ENCODE measurements around the gene FGG. TPM values are rescaled to one million over a fixed set of nuclear protein-coding genes. Genes with fewer than 3 reads are reported as not detected.

Gene FGG
- total and polyA plus RNA-seq, 2 of the 13 experiments (the other 11 are each of a cell fraction or from before 2014, with no cell fraction given) = 1,037 to 2,423 TPM

- TF ChIP-seq, protein P1, sequence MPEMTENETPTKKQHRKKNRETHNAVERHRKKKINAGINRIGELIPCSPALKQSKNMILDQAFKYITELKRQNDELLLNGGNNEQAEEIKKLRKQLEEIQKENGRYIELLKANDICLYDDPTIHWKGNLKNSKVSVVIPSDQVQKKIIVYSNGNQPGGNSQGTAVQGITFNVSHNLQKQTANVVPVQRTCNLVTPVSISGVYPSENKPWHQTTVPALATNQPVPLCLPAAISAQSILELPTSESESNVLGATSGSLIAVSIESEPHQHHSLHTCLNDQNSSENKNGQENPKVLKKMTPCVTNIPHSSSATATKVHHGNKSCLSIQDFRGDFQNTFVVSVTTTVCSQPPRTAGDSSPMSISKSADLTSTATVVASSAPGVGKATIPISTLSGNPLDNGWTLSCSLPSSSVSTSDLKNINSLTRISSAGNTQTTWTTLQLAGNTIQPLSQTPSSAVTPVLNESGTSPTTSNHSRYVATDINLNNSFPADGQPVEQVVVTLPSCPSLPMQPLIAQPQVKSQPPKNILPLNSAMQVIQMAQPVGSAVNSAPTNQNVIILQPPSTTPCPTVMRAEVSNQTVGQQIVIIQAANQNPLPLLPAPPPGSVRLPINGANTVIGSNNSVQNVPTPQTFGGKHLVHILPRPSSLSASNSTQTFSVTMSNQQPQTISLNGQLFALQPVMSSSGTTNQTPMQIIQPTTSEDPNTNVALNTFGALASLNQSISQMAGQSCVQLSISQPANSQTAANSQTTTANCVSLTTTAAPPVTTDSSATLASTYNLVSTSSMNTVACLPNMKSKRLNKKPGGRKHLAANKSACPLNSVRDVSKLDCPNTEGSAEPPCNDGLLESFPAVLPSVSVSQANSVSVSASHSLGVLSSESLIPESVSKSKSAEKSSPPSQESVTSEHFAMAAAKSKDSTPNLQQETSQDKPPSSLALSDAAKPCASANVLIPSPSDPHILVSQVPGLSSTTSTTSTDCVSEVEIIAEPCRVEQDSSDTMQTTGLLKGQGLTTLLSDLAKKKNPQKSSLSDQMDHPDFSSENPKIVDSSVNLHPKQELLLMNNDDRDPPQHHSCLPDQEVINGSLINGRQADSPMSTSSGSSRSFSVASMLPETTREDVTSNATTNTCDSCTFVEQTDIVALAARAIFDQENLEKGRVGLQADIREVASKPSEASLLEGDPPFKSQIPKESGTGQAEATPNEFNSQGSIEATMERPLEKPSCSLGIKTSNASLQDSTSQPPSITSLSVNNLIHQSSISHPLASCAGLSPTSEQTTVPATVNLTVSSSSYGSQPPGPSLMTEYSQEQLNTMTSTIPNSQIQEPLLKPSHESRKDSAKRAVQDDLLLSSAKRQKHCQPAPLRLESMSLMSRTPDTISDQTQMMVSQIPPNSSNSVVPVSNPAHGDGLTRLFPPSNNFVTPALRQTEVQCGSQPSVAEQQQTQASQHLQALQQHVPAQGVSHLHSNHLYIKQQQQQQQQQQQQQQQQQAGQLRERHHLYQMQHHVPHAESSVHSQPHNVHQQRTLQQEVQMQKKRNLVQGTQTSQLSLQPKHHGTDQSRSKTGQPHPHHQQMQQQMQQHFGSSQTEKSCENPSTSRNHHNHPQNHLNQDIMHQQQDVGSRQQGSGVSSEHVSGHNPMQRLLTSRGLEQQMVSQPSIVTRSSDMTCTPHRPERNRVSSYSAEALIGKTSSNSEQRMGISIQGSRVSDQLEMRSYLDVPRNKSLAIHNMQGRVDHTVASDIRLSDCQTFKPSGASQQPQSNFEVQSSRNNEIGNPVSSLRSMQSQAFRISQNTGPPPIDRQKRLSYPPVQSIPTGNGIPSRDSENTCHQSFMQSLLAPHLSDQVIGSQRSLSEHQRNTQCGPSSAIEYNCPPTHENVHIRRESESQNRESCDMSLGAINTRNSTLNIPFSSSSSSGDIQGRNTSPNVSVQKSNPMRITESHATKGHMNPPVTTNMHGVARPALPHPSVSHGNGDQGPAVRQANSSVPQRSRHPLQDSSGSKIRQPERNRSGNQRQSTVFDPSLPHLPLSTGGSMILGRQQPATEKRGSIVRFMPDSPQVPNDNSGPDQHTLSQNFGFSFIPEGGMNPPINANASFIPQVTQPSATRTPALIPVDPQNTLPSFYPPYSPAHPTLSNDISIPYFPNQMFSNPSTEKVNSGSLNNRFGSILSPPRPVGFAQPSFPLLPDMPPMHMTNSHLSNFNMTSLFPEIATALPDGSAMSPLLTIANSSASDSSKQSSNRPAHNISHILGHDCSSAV (CRISPR knock-in tag; IDR thresholded peaks at IDR 0.05; ENCODE audit: borderline replicate concordance) = no peak
- TF ChIP-seq MEF2D (CRISPR knock-in tag; IDR thresholded peaks at IDR 0.05) = peak; percentile 84
- TF ChIP-seq ZNF577 (CRISPR knock-in tag; IDR thresholded peaks at IDR 0.05; ENCODE audit: borderline replicate concordance, low read depth) = no peak
- TF ChIP-seq HDAC6 (IDR thresholded peaks at IDR 0.05; ENCODE audit: low read depth, low read length) = no peak
- TF ChIP-seq ZNF609 (CRISPR knock-in tag; IDR thresholded peaks at IDR 0.05; ENCODE audit: borderline replicate concordance) = peak; percentile 100
- TF ChIP-seq GZF1 (CRISPR knock-in tag; IDR thresholded peaks at IDR 0.05) = no peak
- TF ChIP-seq, protein P2, sequence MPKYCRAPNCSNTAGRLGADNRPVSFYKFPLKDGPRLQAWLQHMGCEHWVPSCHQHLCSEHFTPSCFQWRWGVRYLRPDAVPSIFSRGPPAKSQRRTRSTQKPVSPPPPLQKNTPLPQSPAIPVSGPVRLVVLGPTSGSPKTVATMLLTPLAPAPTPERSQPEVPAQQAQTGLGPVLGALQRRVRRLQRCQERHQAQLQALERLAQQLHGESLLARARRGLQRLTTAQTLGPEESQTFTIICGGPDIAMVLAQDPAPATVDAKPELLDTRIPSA (CRISPR knock-in tag; IDR thresholded peaks at IDR 0.05; ENCODE audit: borderline replicate concordance) = no peak
- peak; percentile 90 for TF ChIP-seq ZNF205 (CRISPR knock-in tag; IDR thresholded peaks at IDR 0.05)
- no peak for TF ChIP-seq E2F5 (CRISPR knock-in tag; conservative IDR thresholded peaks at IDR 0.05)
- TF ChIP-seq HBP1 (CRISPR knock-in tag; IDR thresholded peaks at IDR 0.05; ENCODE audit: low read depth) = no peak
- TF ChIP-seq ZC3H4 (CRISPR knock-in tag; IDR thresholded peaks at IDR 0.05; ENCODE audit: borderline replicate concordance) = no peak
These were observed 52.7 kb downstream of the FGG start (continued) for GRCh38 chr4:154559494-154560418.

Data from HepG2 (cell line).